Activated T-cell treated with anti-CD3 and anti-CD28 coated beads, Interleukin-2, amount 50 U/mL, for 24 hours (primary cell): ENCODE data around the gene ZNF227.

ENCODE experiments used
- DNase-seq: peaks from one replicate; pipeline ENCODE4 v3.0.0-alpha.2; 2020
- H3K27ac Mint-ChIP-seq: 2 replicates; pipeline ENCODE4 v1.8.0; 2020; ENCODE audit warnings: mild to moderate bottlenecking, mixed read lengths
- H3K27me3 Mint-ChIP-seq: 2 replicates; pipeline ENCODE4 v1.8.0; 2020; ENCODE audit warnings: mixed read lengths
- H3K36me3 Mint-ChIP-seq: 2 replicates; pipeline ENCODE4 v1.8.0; 2020; ENCODE audit warnings: low read depth, mixed read lengths
- H3K4me1 Mint-ChIP-seq: 2 replicates; pipeline ENCODE4 v1.8.0; 2020; ENCODE audit warnings: low read depth, mixed read lengths
- H3K4me3 Mint-ChIP-seq: 2 replicates; pipeline ENCODE4 v1.8.0; 2020; ENCODE audit warnings: mild to moderate bottlenecking, moderate library complexity, mixed read lengths
- H3K9me3 Mint-ChIP-seq: 2 replicates; pipeline ENCODE4 v1.8.0; 2020; ENCODE audit warnings: mixed read lengths

ZNF227 gene

GRCh38 chr19:44260695-44261446 lies 48.5 kb downstream of the ZNF227 start:
- H3K27me3 Mint-ChIP-seq: no peaks in the 10 kb centered on the region
- H3K27ac Mint-ChIP-seq: no peak overlapping the region
- H3K4me3 Mint-ChIP-seq: peak overlapping the region; percentile 41
- H3K4me1 Mint-ChIP-seq: peaks cover 9% of the 10 kb centered on the region
- H3K9me3 Mint-ChIP-seq: peaks cover 71% of the 10 kb centered on the region
- DNase-seq: no peak
- peaks cover 57% of the 10 kb centered on the region for H3K36me3 Mint-ChIP-seq

DNA sequence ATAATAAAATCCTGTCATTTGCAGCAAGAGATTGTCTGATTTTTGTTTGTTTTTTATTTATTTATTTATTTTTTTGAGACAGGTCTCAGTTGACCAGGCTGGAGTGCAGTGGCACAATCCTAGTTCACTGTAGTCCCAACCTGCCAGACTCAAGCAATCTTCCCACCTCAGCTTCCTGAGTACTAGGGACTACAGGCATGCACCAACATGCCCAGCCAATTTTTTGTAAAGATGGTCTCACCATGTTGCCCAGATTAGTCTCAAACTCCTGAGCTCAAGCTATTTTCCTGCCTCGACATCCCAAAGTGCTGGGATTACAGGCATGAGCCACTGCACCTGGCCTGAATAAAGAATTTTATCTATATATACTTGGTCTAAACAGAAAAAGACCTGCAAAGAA lies 65.0 kb downstream of the ZNF227 start:
- Mint-ChIP-seq H3K4me1 (no peaks in the 10 kb centered on the region), H3K4me3 (no peak overlapping the region), H3K9me3 (peaks cover 70% of the 10 kb centered on the region), H3K27me3 (no peaks in the 10 kb centered on the region), H3K27ac (no peak overlapping the region), H3K36me3 (peaks cover 71% of the 10 kb centered on the region)
- DNase-seq: no peak

- no peak overlapping the region for H3K4me3 Mint-ChIP-seq
- H3K27me3 Mint-ChIP-seq: no peaks in the 10 kb centered on the region
- peaks cover 72% of the 10 kb centered on the region for H3K36me3 Mint-ChIP-seq
- H3K27ac Mint-ChIP-seq: no peak overlapping the region
- no peaks in the 10 kb centered on the region for H3K4me1 Mint-ChIP-seq
- DNase-seq: no peak
- peaks cover 72% of the 10 kb centered on the region for H3K9me3 Mint-ChIP-seq
Measured at GRCh38 chr19:44278181-44278690, 65.9 kb downstream of the ZNF227 start.

DNA sequence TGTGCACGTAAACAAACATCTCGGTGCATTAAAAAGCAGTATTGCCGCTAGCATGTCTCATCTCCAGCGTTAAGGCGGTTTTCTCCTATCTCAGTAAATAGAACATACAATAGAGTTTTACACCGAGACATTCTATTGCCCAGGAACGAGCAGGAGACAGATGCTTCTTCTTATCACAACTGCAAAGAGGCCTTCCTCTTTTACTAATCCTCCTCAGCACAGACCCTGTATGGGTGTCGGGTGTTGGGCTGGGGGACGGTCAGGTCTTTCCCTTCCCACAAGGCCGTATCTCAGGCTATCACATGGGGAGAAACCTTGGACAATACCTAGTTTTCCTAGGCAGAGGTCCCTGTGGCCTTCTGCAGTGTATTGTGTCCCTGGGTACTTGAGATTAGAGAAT lies 68.6 kb downstream of the ZNF227 start:
- Mint-ChIP-seq H3K4me1 (no peaks in the 10 kb centered on the region), H3K4me3 (no peak overlapping the region), H3K27ac (no peak overlapping the region), H3K36me3 (peaks cover 69% of the 10 kb centered on the region), H3K9me3 (peaks cover 70% of the 10 kb centered on the region), H3K27me3 (no peaks in the 10 kb centered on the region)
- no peak for DNase-seq

- H3K9me3 Mint-ChIP-seq: peaks cover 77% of the 10 kb centered on the region
- H3K4me1 Mint-ChIP-seq: no peaks in the 10 kb centered on the region
Measured at GRCh38 chr19:44282846-44283245, 70.5 kb downstream of the ZNF227 start.

GRCh38 chr19:44284968-44285367 lies 72.6 kb downstream of the ZNF227 start:
- H3K4me1 Mint-ChIP-seq: no peaks in the 10 kb centered on the region
- no peak overlapping the region for H3K27ac Mint-ChIP-seq
- H3K4me3 Mint-ChIP-seq: no peak overlapping the region
- H3K9me3 Mint-ChIP-seq: peaks cover 80% of the 10 kb centered on the region
- H3K36me3 Mint-ChIP-seq: peaks cover 78% of the 10 kb centered on the region
- no peaks in the 10 kb centered on the region for H3K27me3 Mint-ChIP-seq
- no peak for DNase-seq

More at GRCh38 chr19:44282846-44283245, 70.5 kb downstream of the ZNF227 start:
- no peaks in the 10 kb centered on the region for H3K27me3 Mint-ChIP-seq
- no peak overlapping the region for H3K27ac Mint-ChIP-seq
- H3K4me3 Mint-ChIP-seq: no peak overlapping the region
- no peak for DNase-seq
- peaks cover 74% of the 10 kb centered on the region for H3K36me3 Mint-ChIP-seq
